GM12864 (cell line): Measurements from ENCODE around the gene USP40.

Experiments
- DNase-seq: peaks from one replicate; pipeline ENCODE4 v3.0.0-alpha.2; 2011; ENCODE audit warnings: low read depth
- H3K4me3 ChIP-seq: 2 replicates; pipeline ENCODE4 v1.5.1; 2011; ENCODE audit warnings: mild to moderate bottlenecking, low read depth, low read length, control low read depth
- CTCF ChIP-seq: IDR thresholded peaks from 2 replicates; pipeline ENCODE4 v1.5.1; 2011; ENCODE audit warnings: low read depth, mild to moderate bottlenecking, moderate library complexity, low read length, control low read depth, inconsistent platforms; ENCODE audit errors: missing control alignments

The USP40 gene

GRCh38 chr2:233481368-233482142, 85.0 kb downstream of the USP40 start:
- no peak for DNase-seq
- TF ChIP-seq CTCF: no peak

GRCh38 chr2:233480490-233481202, 85.9 kb downstream of the USP40 start:
- no peak overlapping the region for H3K4me3 ChIP-seq
- DNase-seq: no peak
- no peak for TF ChIP-seq CTCF

More at GRCh38 chr2:233481368-233482142, 85.0 kb downstream of the USP40 start:
- H3K4me3 ChIP-seq: no peak overlapping the region

- H3K4me3 ChIP-seq: no peak overlapping the region
- DNase-seq: no peak
- TF ChIP-seq CTCF: no peak
These were observed 86.7 kb downstream of the USP40 start for GRCh38 chr2:233479616-233480489.

GRCh38 chr2:233477548-233478433, 88.8 kb downstream of the USP40 start:
- H3K4me3 ChIP-seq: no peak overlapping the region
- no peak for TF ChIP-seq CTCF
- no peak for DNase-seq

GRCh38 chr2:233476651-233477547, 89.7 kb downstream of the USP40 start:
- DNase-seq: no peak
- H3K4me3 ChIP-seq: no peak overlapping the region
- TF ChIP-seq CTCF: no peak

GRCh38 chr2:233476063-233476410, 90.5 kb downstream of the USP40 start:
- no peak for DNase-seq
- H3K4me3 ChIP-seq: no peak overlapping the region
- TF ChIP-seq CTCF: no peak
